ENCODE results near the gene GALNS. TPM values are rescaled to one million over a fixed set of nuclear protein-coding genes. Genes with fewer than 3 reads are reported as not detected.

GALNS gene
- total and polyA plus RNA-seq, 2 of the 8 experiments (the other 6 are each of a cell fraction or from before 2014, with no cell fraction given) = 8.9 to 17.8 TPM

GRCh38 chr16:88871349-88871702, 14.6 kb upstream of the GALNS start (continued):
- TF ChIP-seq ZNF274 (IDR thresholded peaks at IDR 0.05; ENCODE audit: borderline replicate concordance, extremely low read depth, low read length) = no peak
- TF ChIP-seq CHD1 (IDR thresholded peaks at IDR 0.05; ENCODE audit: low read depth, low read length) = no peak
- TF ChIP-seq POU5F1 (IDR thresholded peaks at IDR 0.05; ENCODE audit: low read depth, low read length) = no peak
- TF ChIP-seq TCF12 (IDR thresholded peaks at IDR 0.05; ENCODE audit: low read depth, low read length) = no peak
